Keratinocyte (primary cell): Measurements from ENCODE around the gene DCN. TPM values are rescaled to one million over a fixed set of nuclear protein-coding genes. Genes with fewer than 3 reads are reported as not detected.

Source experiments
- DNase-seq: peaks from one replicate; pipeline ENCODE4 v3.0.0-alpha.2; 2011; ENCODE audit warnings: low read depth, missing footprints, low spot score
- FAIRE-seq: peaks from 2 replicates; lab custom pipeline; 2011; peaks lifted over from hg19 to GRCh38; lab: Jason Lieb, UNC
- H2AFZ ChIP-seq: 2 replicates; pipeline ENCODE4 v1.6.0; 2012; ENCODE audit warnings: low read length, control low read depth, inconsistent platforms; ENCODE audit not compliant: control insufficient read depth
- H3K27ac ChIP-seq: 2 replicates; pipeline ENCODE4 v1.5.1; 2011; ENCODE audit warnings: low read length; ENCODE audit not compliant: control insufficient read depth, insufficient read depth
- H3K27me3 ChIP-seq: 3 replicates; pipeline ENCODE4 v1.6.0; 2011; ENCODE audit warnings: low read length; ENCODE audit not compliant: control insufficient read depth, insufficient read depth; ENCODE audit errors: extremely low read depth
- H3K36me3 ChIP-seq, 2 experiments: 2 replicates in 1 of 2; 3 replicates in 1 of 2; pipeline ENCODE4 v1.5.1; 2011; ENCODE audit warnings: low read length in 2 of 2, mild to moderate bottlenecking in 1 of 2; ENCODE audit not compliant: control insufficient read depth in 2 of 2, insufficient read depth in 2 of 2; ENCODE audit errors: extremely low read depth in 1 of 2
- H3K4me1 ChIP-seq: 3 replicates; pipeline ENCODE4 v1.5.1; 2011; ENCODE audit warnings: low read length; ENCODE audit not compliant: control insufficient read depth, insufficient read depth; ENCODE audit errors: extremely low read depth
- H3K4me2 ChIP-seq: 3 replicates; pipeline ENCODE4 v1.6.0; 2011; ENCODE audit warnings: low read depth, low read length; ENCODE audit not compliant: control insufficient read depth, insufficient read depth; ENCODE audit errors: extremely low read depth
- H3K4me3 ChIP-seq, 3 experiments: fragments of 200-600 bp in 1 of 3; sonication (generic) in 1 of 3; 2 replicates in 2 of 3; 3 replicates in 1 of 3; pipeline ENCODE4 v1.5.1; 2011 to 2016; ENCODE audit warnings: low read length in 3 of 3, mild to moderate bottlenecking in 3 of 3, control low read depth in 2 of 3, inconsistent platforms in 1 of 3, low read depth in 1 of 3, mixed read lengths in 1 of 3, mixed run types in 1 of 3, moderate library complexity in 1 of 3; ENCODE audit not compliant: control insufficient read depth in 2 of 3, insufficient read depth in 2 of 3; ENCODE audit errors: extremely low read depth in 1 of 3
- H3K79me2 ChIP-seq: 2 replicates; pipeline ENCODE4 v1.6.0; 2012; ENCODE audit warnings: low read length; ENCODE audit not compliant: control insufficient read depth, insufficient read depth
- H3K9ac ChIP-seq: 3 replicates; pipeline ENCODE4 v1.6.0; 2011; ENCODE audit warnings: low read length; ENCODE audit not compliant: control insufficient read depth, insufficient read depth; ENCODE audit errors: extremely low read depth
- H3K9me1 ChIP-seq: 3 replicates; pipeline ENCODE4 v1.6.0; 2011; ENCODE audit warnings: low read length; ENCODE audit not compliant: control insufficient read depth, insufficient read depth; ENCODE audit errors: extremely low read depth
- H3K9me3 ChIP-seq: 2 replicates; pipeline ENCODE4 v1.5.1; 2012; ENCODE audit warnings: low read depth, low read length; ENCODE audit not compliant: control insufficient read depth
- H4K20me1 ChIP-seq: 3 replicates; pipeline ENCODE4 v1.6.0; 2011; ENCODE audit warnings: low read length; ENCODE audit not compliant: control insufficient read depth, insufficient read depth; ENCODE audit errors: extremely low read depth
- CTCF ChIP-seq, 3 experiments: IDR thresholded peaks in 1 of 3; conservative IDR thresholded peaks in 1 of 3; optimal IDR thresholded peaks in 1 of 3; 2 replicates in 2 of 3; 3 replicates in 1 of 3; pipeline versions ENCODE3 to v1.5.1; 2011; ENCODE audit warnings: low read length in 3 of 3, mild to moderate bottlenecking in 3 of 3, moderate library complexity in 2 of 3, control low read depth in 1 of 3, inconsistent platforms in 1 of 3; ENCODE audit not compliant: insufficient read depth in 2 of 3; ENCODE audit errors: extremely low read depth in 1 of 3
- EZH2 ChIP-seq: IDR thresholded peaks from one replicate; pipeline ENCODE4 v1.6.1; 2012; ENCODE audit warnings: inconsistent platforms, mild to moderate bottlenecking, low read length, moderate library complexity
- dilution Hi-C: fragments of 300-500 bp; cut with MboI; formaldehyde crosslinking; loops from one replicate; pipeline ENCODE4 v1.7.0; 2020; ENCODE audit warnings: low sequenced_read_pairs; ENCODE audit not compliant: extremely low pct_ligation_motif_present
- polyA minus RNA-seq, 3 experiments: library from RNA; depleted of rRNA, polyadenylated mRNA; stranded (reverse); fragments of >200 nt; gene quantifications; 1 replicate in 1 of 3; 2 replicates in 1 of 3; 3 replicates in 1 of 3; pipeline ENCODE4 v1.2.3, GENCODE V29; 2011
- polyA plus RNA-seq, 5 experiments: library from polyadenylated mRNA; depleted of rRNA in 3 of 5; stranded (reverse) in 3 of 5; stranded (forward) in 1 of 5; unstranded in 1 of 5; fragments of >200 nt; gene quantifications; 1 replicate in 1 of 5; 2 replicates in 3 of 5; 3 replicates in 1 of 5; pipeline versions ENCODE4 v1.2.1 to v1.2.3, GENCODE V29; 2011 to 2012; ENCODE audit warnings: missing spikeins in 2 of 5, low read depth in 1 of 5, low replicate concordance in 1 of 5

DCN gene
- polyA plus RNA-seq, result 1.1 to 24.8 TPM (median 2.5 TPM) in 3 replicates
- polyA plus RNA-seq (2011; ENCODE audit: low read depth), result 1.5 TPM
- 1.8 and 2.8 TPM in 2 replicates for polyA plus RNA-seq (2011; cell fraction: cytosol; rRNA removed)
- 5.1 and 8.2 TPM in 2 replicates for polyA plus RNA-seq (2011; cell fraction: nucleus; rRNA removed)
- 0.37 and 2.6 TPM in 2 replicates for polyA plus RNA-seq (2012; ENCODE audit: low replicate concordance)
- polyA minus RNA-seq, result 0.26 to 8.8 TPM (median 1.0 TPM) in 3 replicates
- 0.96 TPM for polyA minus RNA-seq (2011; cell fraction: cytosol; rRNA and poly(A)+ RNA removed)
- 2.4 and 11.3 TPM in 2 replicates for polyA minus RNA-seq (2011; cell fraction: nucleus; rRNA and poly(A)+ RNA removed)

DNA sequence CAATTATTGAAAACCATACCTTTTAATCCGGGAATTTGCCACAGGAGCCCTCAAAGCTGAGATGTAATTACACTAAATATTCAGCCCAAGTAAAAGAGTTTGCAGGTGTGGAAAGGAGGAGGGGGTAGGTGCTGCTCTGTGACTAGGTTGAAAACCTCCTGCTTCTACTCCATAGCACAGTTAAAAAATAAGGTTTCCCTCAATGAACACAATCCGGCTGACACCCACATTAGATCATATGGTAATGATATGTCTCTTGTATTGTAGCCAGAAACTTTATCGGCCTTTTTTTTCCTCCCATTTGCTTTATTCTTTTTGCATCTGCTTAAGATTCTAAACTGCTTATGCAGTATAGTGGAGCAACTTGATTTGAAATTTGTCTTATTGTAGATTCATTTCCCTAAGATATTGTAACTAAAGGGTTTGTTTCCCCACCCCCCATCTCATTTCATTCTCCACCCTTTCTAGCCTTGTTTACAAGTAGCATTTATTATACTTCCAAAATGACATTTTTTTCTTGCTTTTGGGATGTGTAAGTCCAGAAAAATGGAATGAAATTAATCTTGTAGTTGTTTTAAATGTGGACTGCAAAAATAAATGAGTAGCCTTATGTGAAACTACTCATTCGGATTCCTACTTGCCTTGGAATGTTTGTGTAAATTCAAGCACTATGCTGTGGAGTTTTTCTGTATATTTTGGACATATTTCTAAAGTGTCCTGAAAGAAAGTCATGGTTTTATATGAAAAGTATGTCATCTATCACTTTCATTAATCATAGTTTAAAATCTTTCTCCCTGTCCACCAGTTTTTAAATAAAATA is at the start of gene DCN:
Gene DCN (minus strand): TSS at position 182 of the 820 bp plus-strand sequence. CDS start 4,265 bp downstream, outside the sequence.
- H3K4me2 ChIP-seq, result peak within 1 kb of the TSS; percentile 47
- dilution Hi-C loops, result no loop called here
- peak within 1 kb of the TSS; percentile 57 for H2AFZ ChIP-seq
- H3K27me3 ChIP-seq, result no peaks in the 10 kb centered on the region
- FAIRE-seq, result no peak
- no peak for DNase-seq
- no peaks in the 10 kb centered on the region for H3K36me3 ChIP-seq
- no peak within 1 kb of the TSS for H3K4me3 ChIP-seq
- TF ChIP-seq CTCF (optimal IDR thresholded peaks at IDR 0.05 in 1 of 3, IDR thresholded peaks at IDR 0.05 in 1 of 3, conservative IDR thresholded peaks at IDR 0.05 in 1 of 3; ENCODE audit: extremely low read depth in 1 of 3, insufficient read depth in 2 of 3, low read length in 3 of 3) (no peak), EZH2 (no peak)
- H3K9me1 ChIP-seq, result no peaks in the 10 kb centered on the region
- H3K9ac ChIP-seq, result peak within 1 kb of the TSS; percentile 6
- H3K4me1 ChIP-seq, result peaks cover 23% of the 10 kb centered on the region
- no peaks in the 10 kb centered on the region for H4K20me1 ChIP-seq
- H3K79me2 ChIP-seq, result no peaks in the 10 kb centered on the region
- H3K27ac ChIP-seq, result no peak within 1 kb of the TSS
- H3K9me3 ChIP-seq, result no peaks in the 10 kb centered on the region

- H3K4me3 ChIP-seq, result no peak overlapping the region
- no peak for DNase-seq
- no peaks in the 10 kb centered on the region for H3K79me2 ChIP-seq
- H2AFZ ChIP-seq, result no peak overlapping the region
- H3K36me3 ChIP-seq, result no peaks in the 10 kb centered on the region
- TF ChIP-seq CTCF (optimal IDR thresholded peaks at IDR 0.05 in 1 of 3, IDR thresholded peaks at IDR 0.05 in 1 of 3, conservative IDR thresholded peaks at IDR 0.05 in 1 of 3; ENCODE audit: extremely low read depth in 1 of 3, insufficient read depth in 2 of 3, low read length in 3 of 3) (no peak), EZH2 (no peak)
- no peaks in the 10 kb centered on the region for H3K9me3 ChIP-seq
- H3K9me1 ChIP-seq, result no peaks in the 10 kb centered on the region
- H4K20me1 ChIP-seq, result no peaks in the 10 kb centered on the region
- no peak for FAIRE-seq
- no peaks in the 10 kb centered on the region for H3K27me3 ChIP-seq
- no peak overlapping the region for H3K27ac ChIP-seq
- peaks cover 6% of the 10 kb centered on the region for H3K4me1 ChIP-seq
- no peak overlapping the region for H3K9ac ChIP-seq
- H3K4me2 ChIP-seq, result no peak overlapping the region
- dilution Hi-C loops, result no loop called here
These were observed 48.2 kb upstream of the DCN start for GRCh38 chr12:91230841-91231240.
